Thyroid gland (tissue), 4 donors: ENCODE measurements around the gene KCNB1.

ENCODE experiments used
- CTCF ChIP-seq, 6 experiments: fragments of 200-600 bp in 3 of 6; fragments of 450-650 bp in 3 of 6; sonication (generic) in 3 of 6; IDR thresholded peaks; one replicate each; pipeline ENCODE4 v1.5.1; 2016 to 2019; ENCODE audit warnings: antibody characterized with exemption in 6 of 6, mild to moderate bottlenecking in 2 of 6, inconsistent platforms in 1 of 6, moderate library complexity in 1 of 6
- POLR2A ChIP-seq, 2 donors: fragments of 450-650 bp; IDR thresholded peaks; one replicate each; pipeline ENCODE4 v1.6.1; 2017; ENCODE audit warnings: antibody characterized with exemption in 2 of 2, mild to moderate bottlenecking in 2 of 2, moderate library complexity in 1 of 2

GRCh38 chr20:49418809-49419208 lies 63.7 kb downstream of the KCNB1 start:
- no peak for TF ChIP-seq CTCF (IDR thresholded peaks at IDR 0.05)
- TF ChIP-seq POLR2A (IDR thresholded peaks at IDR 0.05) = no peak
